Sigmoid colon (tissue), 7 donors: ENCODE data around the gene TMEM203. TPM values are rescaled to one million over a fixed set of nuclear protein-coding genes. Genes with fewer than 3 reads are reported as not detected.

Experiments used
- DNase-seq: peaks from one replicate; pipeline ENCODE4 v3.0.0-alpha.2; 2019
- H3K27ac ChIP-seq, 4 donors: fragments of 200-600 bp; sonication (generic); one replicate each; pipeline ENCODE4 v1.5.1; 2016 to 2019; ENCODE audit warnings: mild to moderate bottlenecking in 1 of 4
- H3K27me3 ChIP-seq, 3 donors: fragments of 200-600 bp; sonication (generic); one replicate each; pipeline ENCODE4 v1.5.1; 2019; ENCODE audit warnings: mild to moderate bottlenecking in 1 of 3
- H3K36me3 ChIP-seq, 4 donors: fragments of 200-600 bp; sonication (generic); one replicate each; pipeline ENCODE4 v1.5.1; 2016 to 2019
- H3K4me1 ChIP-seq, 4 donors: fragments of 200-600 bp; sonication (generic); one replicate each; pipeline ENCODE4 v1.5.1; 2017 to 2019
- H3K4me3 ChIP-seq, 4 donors: fragments of 200-600 bp; sonication (generic); one replicate each; pipeline ENCODE4 v1.5.1; 2017 to 2019; ENCODE audit warnings: mild to moderate bottlenecking in 2 of 4, moderate library complexity in 1 of 4
- H3K9me3 ChIP-seq, 4 donors: fragments of 200-600 bp in 3 of 4; sonication (generic) in 3 of 4; one replicate each; pipeline versions ENCODE4 v1.5.1 to v1.6.1; 2013 to 2019
- EP300 ChIP-seq, 4 donors: sonication (generic); formaldehyde crosslinking; IDR thresholded peaks; one replicate each; pipeline ENCODE4 v1.6.1; 2017; ENCODE audit warnings: antibody characterized with exemption in 4 of 4
- POLR2A ChIP-seq, 2 donors: fragments of 450-650 bp; IDR thresholded peaks; one replicate each; pipeline ENCODE4 v1.6.1; 2016; ENCODE audit warnings: antibody characterized with exemption in 2 of 2, mild to moderate bottlenecking in 2 of 2, moderate library complexity in 2 of 2
- POLR2AphosphoS5 ChIP-seq, 4 donors: sonication (generic); formaldehyde crosslinking; IDR thresholded peaks; one replicate each; pipeline ENCODE4 v1.6.1; 2017; ENCODE audit warnings: antibody characterized with exemption in 4 of 4
- WGBS, 2 donors: extraction: QIAGEN DNeasy Blood & Tissue Kit; methylation state at CpG; one replicate each; pipeline ENCODE4 v1.1.7; 2013; 5-methylcytosine and 5-hydroxymethylcytosine counted together
- intact Hi-C: fragments of 100-400 bp; cut with DNase I; formaldehyde crosslinking; loops from one replicate; pipeline ENCODE4 v1.15.1; 2023
- polyA plus RNA-seq, 3 donors: library from polyadenylated mRNA; stranded (reverse); fragments of 200-250 nt; gene quantifications; one replicate each; pipeline ENCODE4 v1.2.3, GENCODE V29; 2013
- total RNA-seq, 4 donors: library from RNA; depleted of rRNA; stranded (reverse); fragments of >200 nt; gene quantifications; one replicate each; pipeline ENCODE4 v1.1.0, GENCODE V29; 2016
- TF ChIP-seq, protein P1 (sequence below), 4 experiments: fragments of 450-650 bp in 3 of 4; fragments of 200-600 bp in 1 of 4; IDR thresholded peaks; one replicate each; pipeline ENCODE4 v1.5.1; 2016 to 2019; ENCODE audit warnings: antibody characterized with exemption in 4 of 4, mild to moderate bottlenecking in 3 of 4, moderate library complexity in 2 of 4
- donor health status: healthy with polysubstance abuse.
- donor health status: Bipolar disorder and iron deficiency.
- donor health status: healthy.

The TMEM203 gene
- total and polyA plus RNA-seq, 7 donors = 24.8 to 42.0 (median 33.2) TPM

DNA sequence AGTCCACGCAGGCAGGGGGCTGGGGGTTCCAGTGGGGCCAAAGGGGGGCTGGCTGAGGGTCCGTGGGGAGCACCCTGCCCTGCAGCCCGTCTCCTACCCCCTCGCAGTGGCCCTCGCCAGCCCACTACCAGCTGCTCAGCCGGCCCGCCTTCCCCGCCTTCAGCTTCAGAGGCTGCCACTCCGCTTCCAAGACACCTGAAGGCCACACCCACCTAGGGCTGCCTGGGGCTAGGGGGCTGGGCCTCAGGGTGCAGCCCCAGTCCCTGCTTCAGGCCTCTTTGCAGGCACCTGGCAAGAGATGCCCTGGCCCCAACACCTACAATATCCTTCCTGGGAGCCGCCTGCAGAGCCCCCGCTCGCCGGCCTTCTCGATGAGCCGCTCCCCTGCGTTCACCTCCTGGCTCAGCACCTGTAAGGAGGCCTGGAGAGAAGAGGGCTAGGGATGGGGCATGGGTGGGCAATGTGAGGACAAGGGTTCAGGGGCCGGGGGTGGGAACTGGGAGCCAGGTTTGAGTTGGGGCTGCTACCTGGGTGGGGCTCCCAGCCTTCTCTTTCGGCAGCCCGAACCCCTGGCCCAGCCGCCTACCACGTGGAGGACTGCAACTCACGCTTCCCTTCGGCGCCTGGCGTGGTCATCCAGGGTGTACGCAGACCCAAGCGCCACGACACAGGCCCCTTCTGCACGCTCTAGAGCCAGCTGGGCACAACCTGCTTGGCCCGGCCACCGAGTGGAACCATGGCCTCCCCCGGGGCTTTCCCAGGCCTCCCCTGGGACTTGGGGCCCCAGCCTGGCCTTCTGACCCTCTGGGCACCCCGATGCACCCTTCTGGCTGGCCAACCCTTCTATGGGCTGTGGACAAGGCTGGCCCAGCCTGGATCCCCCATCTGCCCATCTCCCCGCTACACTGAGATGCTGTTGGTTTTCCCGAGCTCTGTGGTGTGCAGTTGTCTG lies 47.4 kb upstream of the TMEM203 start:
- TF ChIP-seq POLR2A (IDR thresholded peaks at IDR 0.05) (no peak), EP300 (IDR thresholded peaks at IDR 0.05) (no peak), POLR2AphosphoS5 (IDR thresholded peaks at IDR 0.05) (no peak)
- TF ChIP-seq, protein P1, sequence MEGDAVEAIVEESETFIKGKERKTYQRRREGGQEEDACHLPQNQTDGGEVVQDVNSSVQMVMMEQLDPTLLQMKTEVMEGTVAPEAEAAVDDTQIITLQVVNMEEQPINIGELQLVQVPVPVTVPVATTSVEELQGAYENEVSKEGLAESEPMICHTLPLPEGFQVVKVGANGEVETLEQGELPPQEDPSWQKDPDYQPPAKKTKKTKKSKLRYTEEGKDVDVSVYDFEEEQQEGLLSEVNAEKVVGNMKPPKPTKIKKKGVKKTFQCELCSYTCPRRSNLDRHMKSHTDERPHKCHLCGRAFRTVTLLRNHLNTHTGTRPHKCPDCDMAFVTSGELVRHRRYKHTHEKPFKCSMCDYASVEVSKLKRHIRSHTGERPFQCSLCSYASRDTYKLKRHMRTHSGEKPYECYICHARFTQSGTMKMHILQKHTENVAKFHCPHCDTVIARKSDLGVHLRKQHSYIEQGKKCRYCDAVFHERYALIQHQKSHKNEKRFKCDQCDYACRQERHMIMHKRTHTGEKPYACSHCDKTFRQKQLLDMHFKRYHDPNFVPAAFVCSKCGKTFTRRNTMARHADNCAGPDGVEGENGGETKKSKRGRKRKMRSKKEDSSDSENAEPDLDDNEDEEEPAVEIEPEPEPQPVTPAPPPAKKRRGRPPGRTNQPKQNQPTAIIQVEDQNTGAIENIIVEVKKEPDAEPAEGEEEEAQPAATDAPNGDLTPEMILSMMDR (IDR thresholded peaks at IDR 0.05) = no peak
- Histone ChIP-seq H3K9me3 (no peaks in the 10 kb centered on the region), H3K36me3 (peaks cover 0 to 16% (median 5%) of the 10 kb centered on the region in 4 donors), H3K27ac (no peak overlapping the region), H3K4me1 (peaks cover 0 to 27% (median 26%) of the 10 kb centered on the region in 4 donors), H3K27me3 (peaks cover 0 to 10% (median 6%) of the 10 kb centered on the region in 3 donors), H3K4me3 (no peak overlapping the region)
- intact Hi-C loops = loop anchor here (5.0 kb wide), 1 partner anchor 46 kb away; the partner anchor contains the start of genes NDOR1 and TMEM203
- DNase-seq = no peak
- 64 to 78% methylated on average over 35 of the region's 35 CpGs for WGBS, 2 donors

DNA sequence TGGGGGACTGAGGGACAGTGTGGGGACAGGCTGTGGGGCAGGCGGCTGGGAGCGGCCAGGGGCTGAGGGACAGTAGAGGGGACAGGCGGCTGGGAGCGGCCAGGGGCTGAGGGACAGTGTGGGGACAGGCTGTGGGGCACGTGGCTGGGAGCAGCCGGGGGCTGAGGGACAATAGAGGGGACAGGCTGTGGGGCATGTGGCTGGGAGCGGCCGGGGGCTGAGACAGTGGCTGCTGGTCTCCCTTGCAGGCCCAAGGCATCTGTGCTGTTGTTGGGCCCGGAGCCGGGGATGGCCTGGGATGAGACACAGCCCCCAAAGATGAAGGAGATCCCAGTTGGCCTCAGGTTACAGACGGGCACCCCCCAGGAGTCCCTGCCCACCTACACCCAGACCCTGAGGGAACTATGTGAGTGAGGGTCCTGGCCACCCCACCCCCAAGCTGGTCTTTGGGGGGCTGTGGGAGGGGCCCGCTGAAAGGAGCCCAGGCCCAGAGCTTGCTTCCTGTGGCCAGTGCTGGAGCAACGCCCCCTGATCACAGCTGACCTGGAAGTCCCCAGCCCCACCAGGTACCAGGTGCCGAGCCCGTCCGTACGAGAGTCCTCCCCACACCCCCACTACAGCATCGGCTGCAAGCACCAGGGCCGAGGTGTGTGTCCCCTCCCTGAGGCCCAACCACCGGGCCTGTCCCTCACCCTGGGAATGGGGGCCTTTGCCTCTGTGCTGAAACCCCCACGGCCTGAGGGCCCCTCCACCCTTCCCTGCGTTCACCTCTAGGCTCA lies 46.2 kb upstream of the TMEM203 start:
- intact Hi-C loops = loop anchor here (5.0 kb wide), 1 partner anchor 44 kb away; the partner anchor contains the start of genes NDOR1 and TMEM203
- Histone ChIP-seq H3K27ac (no peak overlapping the region), H3K36me3 (peaks cover 0 to 6% (median 2%) of the 10 kb centered on the region in 4 donors), H3K27me3 (peaks cover 0 to 10% (median 6%) of the 10 kb centered on the region in 3 donors), H3K4me1 (peaks cover 0 to 23% (median 21%) of the 10 kb centered on the region in 4 donors), H3K9me3 (no peaks in the 10 kb centered on the region), H3K4me3 (no peak overlapping the region)
- TF ChIP-seq, protein P1 (IDR thresholded peaks at IDR 0.05) = no peak
- no peak for TF ChIP-seq POLR2AphosphoS5 (IDR thresholded peaks at IDR 0.05)
- 81 to 89% methylated on average over 22 of the region's 22 CpGs for WGBS, 2 donors
- DNase-seq = no peak

GRCh38 chr9:137251194-137251461 lies 45.7 kb upstream of the TMEM203 start, which contains the start of gene STPG3:
Gene STPG3 (plus strand): TSS chr9:137251286. CDS start chr9:137251287, 1 bp downstream.
- Histone ChIP-seq H3K9me3 (no peaks in the 10 kb centered on the region), H3K27ac (no peak within 1 kb of the TSS), H3K4me3 (no peak within 1 kb of the TSS), H3K36me3 (peaks cover 0 to under 1% (median 0%) of the 10 kb centered on the region in 4 donors), H3K27me3 (peaks cover 0 to 10% (median 6%) of the 10 kb centered on the region in 3 donors), H3K4me1 (peaks cover 0 to 18% (median 16%) of the 10 kb centered on the region in 4 donors)
- TF ChIP-seq EP300 (IDR thresholded peaks at IDR 0.05) = no peak
- TF ChIP-seq POLR2A (IDR thresholded peaks at IDR 0.05) = no peak
- TF ChIP-seq POLR2AphosphoS5 (IDR thresholded peaks at IDR 0.05) = no peak
- TF ChIP-seq, protein P1 (IDR thresholded peaks at IDR 0.05) = no peak
- no peak for DNase-seq
- 72 to 86% methylated on average over 4 of the region's 4 CpGs for WGBS, 2 donors
- intact Hi-C loops = loop anchor here (5.0 kb wide), 1 partner anchor 44 kb away; the partner anchor contains the start of genes NDOR1 and TMEM203

DNA sequence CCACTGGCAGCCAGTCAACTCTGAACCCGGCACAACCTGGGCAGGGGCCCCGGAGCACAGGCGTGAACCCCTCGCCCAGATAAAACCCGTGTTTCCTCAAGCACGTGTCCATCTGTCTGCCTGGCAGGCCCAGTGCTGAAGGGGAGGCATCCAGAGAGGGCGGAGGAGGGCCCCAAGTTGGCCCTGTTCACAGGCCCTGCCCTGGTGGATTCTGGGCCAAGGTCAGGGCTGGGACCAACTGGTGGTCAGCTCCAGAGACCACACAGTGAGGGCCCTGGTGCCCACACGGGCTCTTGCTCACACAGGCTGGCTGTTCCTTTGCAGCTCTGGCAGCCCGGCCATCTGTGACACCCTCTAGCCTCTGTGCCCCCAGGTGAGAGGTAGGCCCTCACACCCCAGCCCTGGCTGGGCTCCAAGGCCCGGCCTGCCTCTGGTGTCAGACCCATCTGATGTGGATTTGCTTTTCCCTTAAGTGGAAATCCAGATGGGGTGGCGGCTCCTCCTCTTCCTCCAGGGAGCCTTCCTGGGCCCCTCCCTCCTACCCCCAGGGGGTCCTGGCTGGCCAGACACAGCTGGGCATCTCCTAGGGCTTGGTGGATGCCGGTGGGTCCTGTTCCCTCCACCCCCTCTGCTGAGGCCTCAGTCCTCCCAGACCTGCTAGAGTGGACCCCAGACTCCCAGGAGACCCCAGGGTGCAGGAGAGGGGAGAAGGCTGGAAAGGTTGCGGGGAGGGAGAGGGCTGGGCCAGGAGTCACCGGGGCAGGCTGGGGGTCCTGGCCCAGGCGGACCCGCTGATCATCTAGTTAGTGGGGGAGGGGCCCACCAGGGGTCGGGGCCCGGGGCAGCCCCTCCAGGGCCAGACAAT lies 45.1 kb upstream of the TMEM203 start:
- H3K9me3 ChIP-seq = no peaks in the 10 kb centered on the region
- no peak for DNase-seq
- TF ChIP-seq, protein P1 (IDR thresholded peaks at IDR 0.05) = no peak
- TF ChIP-seq EP300 (IDR thresholded peaks at IDR 0.05) (no peak), POLR2A (IDR thresholded peaks at IDR 0.05) (no peak), POLR2AphosphoS5 (IDR thresholded peaks at IDR 0.05) (no peak)
- no peak overlapping the region for H3K4me3 ChIP-seq
- no peak overlapping the region for H3K27ac ChIP-seq
- H3K27me3 ChIP-seq = peaks cover 0 to 10% (median 6%) of the 10 kb centered on the region in 3 donors
- intact Hi-C loops = loop anchor here (5.0 kb wide), 1 partner anchor 43 kb away; the partner anchor contains the start of genes NDOR1 and TMEM203
- H3K4me1 ChIP-seq = peaks cover 0 to 13% (median 11%) of the 10 kb centered on the region in 4 donors
- WGBS, 2 donors = 63 to 79% methylated on average over 17 of the region's 18 CpGs
- no peaks in the 10 kb centered on the region for H3K36me3 ChIP-seq
